HG03066 (cell line): Measurements from ENCODE around the gene ZNF606.

Experiments
- ATAC-seq: cut with Tn5 transposase; IDR thresholded peaks from one replicate; pipeline ENCODE4 v1.9.1; 2021; ENCODE audit warnings: low read depth; ENCODE audit not compliant: unreplicated experiment

Gene ZNF606

GRCh38 chr19:58002384-58003173 is at the start of gene ZNF606:
TSS of gene ZNF606 (minus strand) at chr19:58002820. CDS start at chr19:58001319, 1,501 bp downstream.
- peak; percentile 88 for ATAC-seq

- ATAC-seq, result no peak
Measured at GRCh38 chr19:58052256-58052655, 49.6 kb upstream of the ZNF606 start.

DNA sequence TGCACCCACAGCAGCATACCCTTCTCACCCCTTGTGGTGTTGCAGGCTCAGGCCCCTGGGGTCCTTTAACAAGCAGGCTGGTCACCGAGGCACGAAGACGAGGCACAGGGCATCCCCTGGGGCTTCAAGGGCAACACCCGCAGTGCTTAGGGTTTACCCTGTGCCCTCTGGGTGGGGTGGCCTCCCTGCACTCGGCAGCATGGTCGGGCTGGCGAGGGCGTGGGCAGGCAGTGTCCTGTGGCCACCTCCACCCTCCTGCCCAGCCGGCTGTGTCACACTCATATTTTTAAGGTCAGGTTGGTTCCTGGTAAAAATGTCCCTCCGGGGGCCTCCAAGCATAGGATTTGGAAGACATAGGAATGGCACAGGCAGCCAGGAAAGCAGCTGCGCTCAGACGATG is 45.1 kb upstream of the ZNF606 start:
- ATAC-seq, result no peak

- ATAC-seq, result no peak
Measured at GRCh38 chr19:58046856-58047255, 44.2 kb upstream of the ZNF606 start.

DNA sequence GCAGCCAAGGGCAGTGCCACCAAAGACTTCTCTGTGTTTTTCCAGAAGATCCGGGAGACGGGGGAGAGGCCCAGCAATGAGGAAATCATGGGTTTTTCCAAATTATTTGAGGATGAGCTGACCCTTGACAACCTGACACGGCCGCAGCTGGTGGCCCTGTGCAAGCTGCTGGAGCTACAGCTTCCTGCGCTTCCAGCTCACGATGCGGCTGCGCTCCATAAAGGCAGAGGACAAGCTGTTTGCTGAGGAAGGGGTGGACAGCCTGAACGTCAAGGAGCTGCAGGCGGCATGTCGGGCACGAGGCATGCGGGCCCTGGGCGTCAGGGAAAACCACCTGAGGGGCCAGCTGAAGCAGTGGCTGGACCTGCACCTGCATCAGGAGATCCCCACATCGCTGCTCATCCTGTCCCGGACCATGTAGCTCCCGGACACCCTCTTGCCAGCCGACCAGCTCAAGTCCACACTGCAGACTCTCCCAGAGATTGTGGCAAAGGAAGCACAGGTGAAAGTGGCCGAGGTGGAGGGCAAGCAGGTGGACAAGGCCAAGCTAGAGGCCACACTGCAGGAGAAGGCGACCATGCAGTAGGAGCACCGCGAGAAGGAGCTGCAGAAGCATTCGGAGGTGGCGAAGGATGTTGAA is 42.9 kb upstream of the ZNF606 start:
- ATAC-seq, result no peak

GRCh38 chr19:58044886-58045285 is 42.3 kb upstream of the ZNF606 start:
- no peak for ATAC-seq

GRCh38 chr19:58044391-58044790 is 41.8 kb upstream of the ZNF606 start:
- ATAC-seq, result no peak

GRCh38 chr19:58042495-58043340 is 40.1 kb upstream of the ZNF606 start:
- ATAC-seq, result no peak

GRCh38 chr19:58040751-58041525 is 38.3 kb upstream of the ZNF606 start:
- no peak for ATAC-seq

DNA sequence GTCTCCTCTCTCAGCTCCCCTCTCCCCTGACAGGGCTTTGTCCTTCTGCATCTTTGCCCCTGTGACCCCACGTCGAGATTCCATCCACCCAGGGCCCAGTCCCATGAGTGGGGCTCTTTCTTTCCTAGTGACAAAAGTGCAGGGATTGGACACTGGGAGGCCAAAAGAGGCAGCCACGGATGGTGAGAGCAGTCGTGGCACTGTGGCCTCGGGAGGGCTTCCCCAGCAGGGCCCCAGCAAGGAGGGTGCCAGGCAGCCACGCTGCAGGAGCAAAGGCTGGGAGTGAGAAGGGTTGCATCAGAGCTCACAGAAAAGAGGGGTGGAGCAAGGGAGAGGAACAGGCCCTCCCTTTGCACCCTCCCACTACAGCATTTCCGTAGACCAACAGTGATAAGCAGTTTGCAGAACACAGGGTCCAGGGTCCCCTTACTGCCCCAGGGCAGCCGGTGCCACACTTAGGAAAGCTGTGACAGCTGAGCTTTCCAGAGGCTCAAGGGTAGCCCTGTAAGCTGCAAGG is 36.1 kb upstream of the ZNF606 start:
- no peak for ATAC-seq

DNA sequence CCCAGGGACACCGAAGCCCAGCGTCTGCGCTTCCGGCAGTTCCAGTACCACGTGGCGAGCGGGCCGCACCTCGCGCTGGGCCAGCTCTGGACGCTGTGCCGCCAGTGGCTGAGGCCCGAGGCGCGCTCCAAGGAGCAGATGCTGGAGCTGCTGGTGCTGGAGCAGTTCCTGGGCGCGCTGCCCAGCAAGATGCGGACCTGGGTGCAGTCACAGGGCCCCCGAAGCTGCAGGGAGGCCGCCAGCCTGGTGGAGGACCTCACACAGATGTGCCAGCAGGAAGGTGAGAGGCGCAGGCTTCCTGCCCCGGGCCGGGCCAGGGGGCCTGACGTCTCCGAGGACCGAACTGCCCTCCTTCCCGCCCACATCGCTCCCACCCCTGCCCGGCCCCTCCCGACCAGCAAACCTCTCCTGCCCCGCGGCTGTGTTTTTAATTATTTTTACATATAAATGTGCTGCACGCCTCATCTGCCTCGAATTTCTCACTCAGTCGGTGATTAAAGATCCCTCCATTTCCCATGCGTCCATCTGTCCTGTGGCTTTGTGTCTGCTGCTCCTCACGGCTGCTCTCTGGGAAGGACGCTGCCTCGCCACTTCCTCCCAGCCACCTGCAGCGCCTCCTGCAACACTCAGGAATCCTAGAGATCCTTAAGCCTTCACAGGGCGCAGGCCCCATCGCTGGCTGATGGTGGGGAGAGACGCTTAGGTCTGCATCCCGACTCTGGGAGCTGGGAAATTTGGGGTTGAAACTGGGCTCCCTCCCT is 35.5 kb upstream of the ZNF606 start:
- ATAC-seq, result no peak

- ATAC-seq, result no peak
Measured at GRCh38 chr19:58035863-58036262, 33.2 kb upstream of the ZNF606 start.

DNA sequence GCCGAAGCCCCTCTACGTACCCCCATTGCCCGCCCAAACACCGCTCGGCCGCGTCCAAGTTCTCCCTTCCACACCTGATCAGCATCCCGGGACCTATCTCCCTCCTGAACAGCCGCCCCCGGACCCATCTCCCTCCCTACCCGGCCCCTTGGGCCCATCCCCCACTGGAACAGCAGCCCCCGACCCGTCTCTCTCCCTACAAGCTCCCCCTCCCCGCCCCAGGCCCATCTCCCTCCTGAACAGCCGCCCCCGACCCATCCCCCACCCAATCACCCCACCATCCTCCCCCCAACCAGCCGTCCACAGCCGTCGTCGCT is 31.8 kb upstream of the ZNF606 start:
- no peak for ATAC-seq

DNA sequence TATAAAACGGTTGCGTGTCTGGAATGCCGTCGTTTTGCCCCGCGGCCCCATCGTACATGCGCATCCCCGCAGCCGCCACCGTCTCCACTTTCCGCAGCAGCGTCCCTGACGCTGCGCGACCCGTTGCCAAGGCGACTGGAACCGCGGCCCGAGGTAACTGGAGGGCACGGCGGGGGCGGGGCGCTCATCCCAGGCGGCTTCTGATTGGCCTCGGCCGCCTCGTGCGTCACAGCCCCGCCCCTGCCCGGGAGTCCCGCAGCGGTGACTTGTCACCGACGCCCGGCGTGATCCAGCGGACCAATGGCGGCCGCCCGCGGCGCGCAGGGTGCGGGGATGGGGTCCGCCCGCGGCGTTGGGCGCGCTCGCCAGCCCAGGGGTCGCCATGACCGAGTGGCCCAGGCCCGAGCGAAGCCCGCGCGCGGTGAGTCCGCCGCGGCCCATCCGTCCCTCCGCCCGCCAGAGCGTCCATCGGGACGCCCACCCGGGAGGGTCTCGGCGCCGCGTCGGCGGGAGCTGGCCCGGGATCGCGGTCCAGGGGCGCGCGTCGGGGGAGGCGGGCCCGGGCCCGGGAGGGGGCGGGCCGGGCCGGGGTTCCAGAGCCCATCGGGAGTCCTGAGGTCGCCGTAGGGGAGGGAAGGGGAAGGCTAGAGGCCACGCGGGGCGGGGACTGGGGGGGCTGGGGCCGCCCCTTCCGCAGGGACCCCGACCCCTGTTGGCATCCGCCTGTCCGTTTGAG is 31.3 kb upstream of the ZNF606 start, which contains the start of gene ZSCAN1:
TSS of gene ZSCAN1 (plus strand) at position 285 of the 736 bp plus-strand sequence. CDS start 3,812 bp downstream, outside the sequence.
- no peak for ATAC-seq

GRCh38 chr19:58024661-58025060 is 22.0 kb upstream of the ZNF606 start:
- no peak for ATAC-seq

DNA sequence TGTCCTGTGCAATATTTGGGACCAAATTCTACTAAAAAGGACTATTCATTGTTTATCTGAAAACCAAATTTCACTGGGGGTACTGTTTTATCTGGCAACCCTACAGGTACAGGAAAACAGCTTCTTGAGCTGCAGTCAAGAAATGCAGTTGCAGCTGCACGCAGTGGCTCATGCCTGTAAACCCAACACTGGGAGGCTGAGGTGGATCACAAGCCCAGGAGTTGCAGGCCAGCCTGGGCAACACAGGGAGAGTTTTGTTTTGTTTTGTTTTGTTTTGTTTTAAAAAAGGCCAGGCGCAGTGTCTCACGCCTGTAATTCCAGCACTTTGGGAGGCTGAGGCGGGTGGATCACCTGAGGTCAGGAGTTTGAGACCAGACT is 19.7 kb upstream of the ZNF606 start:
- ATAC-seq, result no peak

- no peak for ATAC-seq
Measured at GRCh38 chr19:58021541-58022282, 19.1 kb upstream of the ZNF606 start.

DNA sequence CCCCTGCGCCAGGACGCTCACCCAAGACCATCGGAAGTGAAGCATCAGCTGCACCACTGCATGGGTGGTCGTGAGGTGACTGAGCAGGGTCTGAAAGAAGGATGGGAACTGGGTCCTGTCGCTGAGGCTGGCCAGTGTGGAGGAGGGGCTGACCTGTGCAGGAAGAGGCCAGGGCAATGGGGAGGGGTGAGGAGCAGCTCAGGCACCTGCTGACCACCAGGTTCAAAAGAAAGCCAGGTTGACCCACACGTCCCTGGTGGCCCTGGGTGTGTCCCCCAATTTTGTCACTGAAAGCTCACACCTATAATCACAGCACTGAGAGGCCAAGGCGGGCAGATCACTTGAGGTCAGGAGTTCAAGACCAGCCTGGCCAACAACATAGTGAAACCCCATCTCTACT is 17.5 kb upstream of the ZNF606 start:
- no peak for ATAC-seq
